ENCODE results near the gene ZNF92.
"Not testable (repeated sequence)": the region's sequence is repeated elsewhere in the genome, so short reads cannot be mapped to it uniquely, and the experiment has no call there.

ZNF92 gene

GRCh38 chr7:65397730-65398142 is 24.1 kb downstream of the ZNF92 start (continued):
- TF ChIP-seq TSHZ2 (CRISPR knock-in tag; IDR thresholded peaks at IDR 0.05) (no peak), ZC3H10 (CRISPR knock-in tag; IDR thresholded peaks at IDR 0.05) (no peak)

- not testable (repeated sequence) for ATAC-seq
Observed at GRCh38 chr7:65398671-65399070, 25.0 kb downstream of the ZNF92 start.

DNA sequence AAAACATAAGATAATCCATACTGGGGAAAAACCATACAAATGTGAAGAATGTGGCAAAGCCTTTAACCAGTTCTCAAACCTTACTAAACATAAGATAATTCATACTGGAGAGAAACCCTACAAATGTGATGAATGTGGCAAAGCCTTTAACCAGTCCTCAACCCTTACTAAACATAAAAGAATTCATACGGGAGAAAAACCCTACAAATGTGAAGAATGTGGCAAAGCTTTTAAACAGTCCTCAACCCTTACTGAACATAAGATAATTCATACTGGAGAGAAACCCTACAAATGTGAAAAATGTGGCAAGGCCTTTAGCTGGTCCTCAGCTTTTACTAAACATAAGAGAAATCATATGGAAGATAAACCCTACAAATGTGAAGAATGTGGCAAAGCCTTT is 25.4 kb downstream of the ZNF92 start:
- not testable (repeated sequence) for ATAC-seq

DNA sequence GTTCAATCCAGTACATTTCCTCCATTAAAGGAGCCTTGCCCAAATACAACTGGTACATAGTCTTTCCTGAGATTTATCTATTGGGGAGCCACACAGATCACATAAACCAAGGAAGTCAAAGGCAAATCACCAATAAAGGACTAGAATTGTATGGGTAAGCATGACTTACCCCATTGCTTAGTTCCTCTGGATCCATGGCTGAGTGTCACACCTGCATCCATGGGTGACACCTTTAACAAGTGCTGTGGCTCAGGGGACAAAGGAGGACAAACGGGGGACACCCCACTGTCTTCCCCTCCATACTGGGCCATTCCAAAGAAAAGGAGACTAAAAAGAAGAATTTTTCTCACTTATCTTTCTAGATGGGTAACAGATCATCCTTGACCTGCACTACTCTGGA is 30.4 kb downstream of the ZNF92 start:
- no peak for TF ChIP-seq ZNF70 (CRISPR knock-in tag; IDR thresholded peaks at IDR 0.05)
- no peak for TF ChIP-seq ZNF8 (CRISPR knock-in tag; IDR thresholded peaks at IDR 0.05)
- TF ChIP-seq ZFP3 (CRISPR knock-in tag; IDR thresholded peaks at IDR 0.05) = no peak
- TF ChIP-seq ARNTL (CRISPR knock-in tag; IDR thresholded peaks at IDR 0.05; ENCODE audit: borderline replicate concordance, low read depth) = no peak
- no peak for TF ChIP-seq TOX (CRISPR knock-in tag; IDR thresholded peaks at IDR 0.05; ENCODE audit: borderline replicate concordance)
- TF ChIP-seq ZNF565 (CRISPR knock-in tag; conservative IDR thresholded peaks at IDR 0.05; ENCODE audit: low read depth) = no peak

GRCh38 chr7:65406706-65407105 is 33.1 kb downstream of the ZNF92 start:
- ATAC-seq = not testable (repeated sequence)

More for the DNA sequence above, 30.4 kb downstream of the ZNF92 start:
- no peak for ATAC-seq

DNA sequence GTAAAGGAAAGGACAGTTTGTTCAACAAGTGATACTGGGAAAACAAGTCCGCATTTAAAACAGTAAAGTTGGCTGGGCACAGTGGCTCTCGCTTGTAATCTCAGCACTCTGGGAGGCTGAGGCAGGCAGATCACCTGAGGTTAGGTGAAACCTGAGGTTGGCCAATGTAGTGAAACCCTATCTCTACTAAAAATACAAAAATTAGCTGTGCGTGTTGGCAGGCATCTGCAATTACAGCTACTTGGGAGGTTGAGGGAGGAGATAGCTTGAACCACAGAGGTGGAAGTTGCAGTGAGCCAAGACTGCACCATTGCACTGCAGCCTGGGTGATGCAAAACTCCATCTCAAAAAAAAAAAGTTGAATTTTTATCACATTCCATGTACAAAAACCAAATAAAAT is 35.7 kb downstream of the ZNF92 start:
- TF ChIP-seq ZFP3 (CRISPR knock-in tag; IDR thresholded peaks at IDR 0.05) (no peak), BACH2 (CRISPR knock-in tag; IDR thresholded peaks at IDR 0.05; ENCODE audit: borderline replicate concordance) (no peak), ZFP30 (CRISPR knock-in tag; IDR thresholded peaks at IDR 0.05) (no peak), TCF4 (CRISPR knock-in tag; IDR thresholded peaks at IDR 0.05; ENCODE audit: borderline replicate concordance) (no peak), SNAI2 (CRISPR knock-in tag; IDR thresholded peaks at IDR 0.05) (no peak), CSRNP3 (CRISPR knock-in tag; IDR thresholded peaks at IDR 0.05) (no peak), ZC3H10 (CRISPR knock-in tag; IDR thresholded peaks at IDR 0.05) (no peak), ISL1 (CRISPR knock-in tag; IDR thresholded peaks at IDR 0.05) (no peak), PATZ1 (CRISPR knock-in tag; IDR thresholded peaks at IDR 0.05; ENCODE audit: borderline replicate concordance) (no peak), RARB (CRISPR knock-in tag; IDR thresholded peaks at IDR 0.05) (no peak), ZNF8 (CRISPR knock-in tag; IDR thresholded peaks at IDR 0.05) (no peak)
- no peak for ATAC-seq

DNA sequence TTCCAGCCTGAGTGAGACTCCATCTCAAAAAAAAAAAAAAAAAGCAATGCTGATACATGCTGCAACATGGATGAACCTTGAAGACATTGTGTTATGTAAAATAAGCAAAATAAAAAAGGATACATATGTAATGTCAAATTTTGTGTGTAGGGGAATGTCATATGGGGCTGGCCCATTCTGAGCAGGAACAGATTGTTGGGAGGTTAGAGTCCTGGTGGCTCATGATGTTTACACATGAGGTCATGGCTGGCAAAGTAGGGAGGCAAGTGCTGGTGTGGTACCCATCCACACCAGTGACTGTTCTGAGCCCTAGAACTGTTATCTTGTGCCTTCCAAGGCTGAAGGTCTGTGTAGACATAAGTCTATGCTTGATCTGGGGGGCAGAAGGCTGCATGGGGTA is 37.6 kb downstream of the ZNF92 start:
- no peak for ATAC-seq
- TF ChIP-seq PATZ1 (CRISPR knock-in tag; IDR thresholded peaks at IDR 0.05; ENCODE audit: borderline replicate concordance) = no peak
- TF ChIP-seq ZFP30 (CRISPR knock-in tag; IDR thresholded peaks at IDR 0.05) = no peak
- no peak for TF ChIP-seq ESRRG (CRISPR knock-in tag; IDR thresholded peaks at IDR 0.05)
- TF ChIP-seq TCF4 (CRISPR knock-in tag; IDR thresholded peaks at IDR 0.05; ENCODE audit: borderline replicate concordance) = no peak
- TF ChIP-seq CSRNP3 (CRISPR knock-in tag; IDR thresholded peaks at IDR 0.05) = no peak
- no peak for TF ChIP-seq SNAI2 (CRISPR knock-in tag; IDR thresholded peaks at IDR 0.05)
- no peak for TF ChIP-seq BACH2 (CRISPR knock-in tag; IDR thresholded peaks at IDR 0.05; ENCODE audit: borderline replicate concordance)
- no peak for TF ChIP-seq RARB (CRISPR knock-in tag; IDR thresholded peaks at IDR 0.05)
- no peak for TF ChIP-seq ZNF8 (CRISPR knock-in tag; IDR thresholded peaks at IDR 0.05)
- no peak for TF ChIP-seq ARNTL (CRISPR knock-in tag; IDR thresholded peaks at IDR 0.05; ENCODE audit: borderline replicate concordance, low read depth)
- TF ChIP-seq PPARA (CRISPR knock-in tag; IDR thresholded peaks at IDR 0.05; ENCODE audit: borderline replicate concordance) = no peak
- no peak for TF ChIP-seq ZNF565 (CRISPR knock-in tag; conservative IDR thresholded peaks at IDR 0.05; ENCODE audit: low read depth)
- TF ChIP-seq CSDC2 (CRISPR knock-in tag; IDR thresholded peaks at IDR 0.05) = no peak
- TF ChIP-seq GLIS3 (CRISPR knock-in tag; IDR thresholded peaks at IDR 0.05) = no peak
- no peak for TF ChIP-seq TOX (CRISPR knock-in tag; IDR thresholded peaks at IDR 0.05; ENCODE audit: borderline replicate concordance)
- TF ChIP-seq ZNF70 (CRISPR knock-in tag; IDR thresholded peaks at IDR 0.05) = no peak
